IMR-90 (cell line): ENCODE results near the gene SSX2IP. TPM values are rescaled to one million over a fixed set of nuclear protein-coding genes. Genes with fewer than 3 reads are reported as not detected.

Source experiments
- ATAC-seq: fragments of 200-7000 bp; cut with Tn5 transposase; 2 replicates; pipeline ENCODE4 v1.9.1; 2020; ENCODE audit warnings: low read depth, mild to moderate bottlenecking, moderate library complexity
- BruUV-seq: library from RNA; stranded (reverse); fragments of 400-500 nt; replicated peaks from 2 replicates; lab custom pipeline; 2021; lab: Mats Ljungman, UMichigan
- CTCF ChIA-PET: fragments of 300-600 bp; formaldehyde crosslinking; extraction: SDS; loops from one replicate; lab custom pipeline; 2021; ENCODE audit warnings: antibody characterized with exemption; lab: Yijun Ruan, JAX
- POLR2A ChIA-PET: fragments of 300-600 bp; sonication (Branson Sonifier 250); formaldehyde crosslinking; loops from one replicate; lab custom pipeline; 2022; ENCODE audit warnings: antibody characterized with exemption; ENCODE audit not compliant: unreplicated experiment; lab: Charles Lee
- DNase-seq: peaks from one replicate; pipeline ENCODE4 v3.0.0; 2013
- H2AFZ ChIP-seq: replicated peaks from 2 replicates; pipeline ENCODE3; 2013; ENCODE audit warnings: low read length, mild to moderate bottlenecking; ENCODE audit not compliant: poor library complexity
- H2AK5ac ChIP-seq: 2 replicates; pipeline ENCODE4 v1.6.1; 2013; ENCODE audit warnings: low read depth, low read length, inconsistent platforms
- H2AK9ac ChIP-seq: replicated peaks from 2 replicates; pipeline ENCODE3; 2013; ENCODE audit warnings: mild to moderate bottlenecking, low read depth, low read length, moderate library complexity; ENCODE audit not compliant: poor library complexity
- H2BK120ac ChIP-seq: 2 replicates; pipeline ENCODE4 v1.6.1; 2013; ENCODE audit warnings: low read depth, low read length, inconsistent platforms
- H2BK15ac ChIP-seq: 3 replicates; pipeline ENCODE4 v1.6.1; 2013; ENCODE audit warnings: low read depth, low read length, inconsistent platforms
- H2BK20ac ChIP-seq: 2 replicates; pipeline ENCODE4 v1.6.1; 2013; ENCODE audit warnings: low read depth, mild to moderate bottlenecking, inconsistent platforms, low read length, moderate library complexity
- H2BK5ac ChIP-seq: 2 replicates; pipeline ENCODE4 v1.6.1; 2013; ENCODE audit warnings: mild to moderate bottlenecking, low read depth, low read length, inconsistent platforms; ENCODE audit not compliant: poor library complexity, severe bottlenecking
- H3K14ac ChIP-seq: replicated peaks from 2 replicates; pipeline ENCODE4 v1.6.1; 2013; ENCODE audit warnings: low read depth, low read length, inconsistent platforms
- H3K18ac ChIP-seq: 2 replicates; pipeline ENCODE4 v1.6.1; 2013; ENCODE audit warnings: low read depth, low read length, control low read depth
- H3K23ac ChIP-seq: 2 replicates; pipeline ENCODE4 v1.6.1; 2013; ENCODE audit warnings: low read depth, low read length, inconsistent platforms
- H3K27ac ChIP-seq: 2 replicates; pipeline ENCODE4 v1.5.1; 2013; ENCODE audit warnings: mild to moderate bottlenecking, control low read depth, low read length; ENCODE audit not compliant: insufficient read depth
- H3K27me3 ChIP-seq: 2 replicates; pipeline ENCODE4 v1.6.1; 2013; ENCODE audit warnings: low read length; ENCODE audit not compliant: control insufficient read depth, insufficient read depth
- H3K36me3 ChIP-seq: 2 replicates; pipeline ENCODE4 v1.6.1; 2013; ENCODE audit warnings: low read length, mixed read lengths; ENCODE audit not compliant: control insufficient read depth, insufficient read depth
- H3K4ac ChIP-seq: 2 replicates; pipeline ENCODE4 v1.6.1; 2013; ENCODE audit warnings: low read depth, low read length, inconsistent platforms
- H3K4me1 ChIP-seq: 2 replicates; pipeline ENCODE4 v1.6.1; 2013; ENCODE audit warnings: low read length, mixed read lengths; ENCODE audit not compliant: control insufficient read depth, insufficient read depth
- H3K4me2 ChIP-seq: 2 replicates; pipeline ENCODE4 v1.6.1; 2013; ENCODE audit warnings: low read depth, mild to moderate bottlenecking, control low read depth, low read length, moderate library complexity
- H3K4me3 ChIP-seq: 2 replicates; pipeline ENCODE4 v1.5.1; 2013; ENCODE audit warnings: low read depth, mild to moderate bottlenecking, control low read depth, low read length, moderate library complexity; ENCODE audit not compliant: insufficient read depth
- H3K56ac ChIP-seq: 2 replicates; pipeline ENCODE4 v1.6.1; 2013; ENCODE audit warnings: low read length, inconsistent platforms; ENCODE audit not compliant: insufficient read depth; ENCODE audit errors: extremely low read depth
- H3K79me1 ChIP-seq, 2 experiments: 2 replicates each; pipeline ENCODE4 v1.6.1; 2013; ENCODE audit warnings: low read length in 2 of 2, inconsistent platforms in 1 of 2, low read depth in 1 of 2
- H3K9ac ChIP-seq: 2 replicates; pipeline ENCODE4 v1.6.1; 2013; ENCODE audit warnings: low read depth, low read length, control low read depth
- H3K9me1 ChIP-seq: 2 replicates; pipeline ENCODE4 v1.6.1; 2013; ENCODE audit warnings: low read length, inconsistent platforms; ENCODE audit not compliant: insufficient read depth
- H3K9me3 ChIP-seq: 2 replicates; pipeline ENCODE4 v1.6.1; 2013; ENCODE audit warnings: low read length; ENCODE audit not compliant: control insufficient read depth, insufficient read depth
- H4K20me1 ChIP-seq: 2 replicates; pipeline ENCODE4 v1.6.1; 2013; ENCODE audit warnings: low read length, inconsistent platforms; ENCODE audit not compliant: insufficient read depth
- H4K5ac ChIP-seq: 2 replicates; pipeline ENCODE4 v1.6.1; 2013; ENCODE audit warnings: mild to moderate bottlenecking, low read depth, low read length, control low read depth
- H4K8ac ChIP-seq, 2 experiments: 2 replicates each; pipeline ENCODE4 v1.6.1; 2013; ENCODE audit warnings: low read depth in 2 of 2, low read length in 2 of 2, control low read depth in 1 of 2, inconsistent platforms in 1 of 2
- H4K91ac ChIP-seq: 2 replicates; pipeline ENCODE4 v1.6.1; 2013; ENCODE audit warnings: low read depth, low read length, inconsistent platforms; ENCODE audit not compliant: insufficient read depth
- BHLHE40 ChIP-seq: fragments of 150-350 bp; IDR thresholded peaks from 2 replicates; pipeline ENCODE4 v1.6.1; 2016; ENCODE audit warnings: mild to moderate bottlenecking, low read depth, low read length
- CEBPB ChIP-seq: IDR thresholded peaks from 2 replicates; pipeline ENCODE4 v1.6.1; 2012; ENCODE audit warnings: low read depth, low read length, improper control_type of control experiment
- CHD1 ChIP-seq: IDR thresholded peaks from 2 replicates; pipeline ENCODE4 v1.6.1; 2012; ENCODE audit warnings: low read depth, low read length, improper control_type of control experiment
- ELK1 ChIP-seq: fragments of 150-350 bp; IDR thresholded peaks from 2 replicates; pipeline ENCODE4 v1.6.1; 2016; ENCODE audit warnings: low read depth, mild to moderate bottlenecking, low read length, moderate library complexity, borderline replicate concordance
- FOS ChIP-seq: fragments of 150-350 bp; IDR thresholded peaks from 2 replicates; pipeline ENCODE4 v1.6.1; 2016; ENCODE audit warnings: low read depth, low read length
- MAFK ChIP-seq: IDR thresholded peaks from 2 replicates; pipeline ENCODE4 v1.6.1; 2012; ENCODE audit warnings: low read depth, low read length, improper control_type of control experiment
- MAZ ChIP-seq: IDR thresholded peaks from 2 replicates; pipeline ENCODE4 v1.6.1; 2012; ENCODE audit warnings: low read depth, mild to moderate bottlenecking, low read length, improper control_type of control experiment, moderate library complexity, borderline replicate concordance
- MXI1 ChIP-seq: IDR thresholded peaks from 2 replicates; pipeline ENCODE4 v1.6.1; 2012; ENCODE audit warnings: low read depth, mild to moderate bottlenecking, low read length, moderate library complexity, borderline replicate concordance
- NFE2L2 ChIP-seq: fragments of 150-350 bp; IDR thresholded peaks from 2 replicates; pipeline ENCODE4 v1.6.1; 2016; ENCODE audit warnings: low read depth, mild to moderate bottlenecking, low read length
- POLR2A ChIP-seq: IDR thresholded peaks from 2 replicates; pipeline ENCODE4 v1.6.1; 2012; ENCODE audit warnings: mild to moderate bottlenecking, low read depth, low read length
- RAD21 ChIP-seq: IDR thresholded peaks from 2 replicates; pipeline ENCODE4 v1.6.1; 2012; ENCODE audit warnings: low read length, improper control_type of control experiment
- RCOR1 ChIP-seq: IDR thresholded peaks from 2 replicates; pipeline ENCODE4 v1.6.1; 2012; ENCODE audit warnings: mild to moderate bottlenecking, low read length, improper control_type of control experiment; ENCODE audit not compliant: insufficient replicate concordance
- RFX5 ChIP-seq: IDR thresholded peaks from 2 replicates; pipeline ENCODE4 v1.8.0; 2012; ENCODE audit warnings: low read depth, mild to moderate bottlenecking, low read length, moderate library complexity
- SMC3 ChIP-seq: fragments of 150-350 bp; IDR thresholded peaks from 2 replicates; pipeline ENCODE4 v1.6.1; 2016; ENCODE audit warnings: low read depth, mild to moderate bottlenecking, antibody characterized with exemption, low read length, moderate library complexity
- WGBS, 2 experiments: methylation state at CpG; one replicate each; pipeline versions ENCODE4 v1.1.5 to v1.1.7; 2013; ENCODE audit warnings: missing lambda C conversion rate in 2 of 2; ENCODE audit not compliant: insufficient read length in 1 of 2; ENCODE audit errors: extremely low coverage in 2 of 2; 5-methylcytosine and 5-hydroxymethylcytosine counted together
- dilution Hi-C: fragments of 300-500 bp; cut with HindIII; formaldehyde crosslinking; loops from one replicate; pipeline ENCODE4 v1.14.3; 2018; ENCODE audit warnings: low sequenced_read_pairs; ENCODE audit not compliant: unreplicated experiment
- in situ Hi-C: fragments of 300-500 bp; cut with MboI; formaldehyde crosslinking; loops from 3 replicates; pipeline ENCODE4 v1.14.3; 2019; ENCODE audit warnings: low sequenced_read_pairs, inconsistent platforms, mixed read lengths
- intact Hi-C: fragments of 100-400 bp; cut with micrococcal nuclease; formaldehyde crosslinking; loops from 2 replicates; pipeline ENCODE4 v1.10.0; 2022
- polyA plus RNA-seq, 3 experiments: library from polyadenylated mRNA; depleted of rRNA; stranded (reverse); fragments of >200 nt; gene quantifications; 2 replicates each; pipeline ENCODE4 v1.2.3, GENCODE V29; 2012; ENCODE audit warnings: low replicate concordance in 1 of 3
- total RNA-seq: library from RNA; depleted of rRNA; stranded (reverse); fragments of >200 nt; gene quantifications from 2 replicates; pipeline ENCODE4 v1.2.3, GENCODE V29; 2012
- TF ChIP-seq, protein P1 (sequence below): conservative IDR thresholded peaks from 2 replicates; pipeline ENCODE4 v1.5.1; 2012; ENCODE audit warnings: mild to moderate bottlenecking, low read depth, low read length, improper control_type of control experiment
- TF ChIP-seq, protein P2 (sequence below): fragments of 150-350 bp; IDR thresholded peaks from 2 replicates; pipeline ENCODE4 v1.6.1; 2017; ENCODE audit warnings: mild to moderate bottlenecking, antibody characterized with exemption, low read length, low read depth

SSX2IP gene
- total and polyA plus RNA-seq, 2 of the 4 experiments (the other 2 are of a cell fraction), result 7.7 to 13.4 TPM

DNA sequence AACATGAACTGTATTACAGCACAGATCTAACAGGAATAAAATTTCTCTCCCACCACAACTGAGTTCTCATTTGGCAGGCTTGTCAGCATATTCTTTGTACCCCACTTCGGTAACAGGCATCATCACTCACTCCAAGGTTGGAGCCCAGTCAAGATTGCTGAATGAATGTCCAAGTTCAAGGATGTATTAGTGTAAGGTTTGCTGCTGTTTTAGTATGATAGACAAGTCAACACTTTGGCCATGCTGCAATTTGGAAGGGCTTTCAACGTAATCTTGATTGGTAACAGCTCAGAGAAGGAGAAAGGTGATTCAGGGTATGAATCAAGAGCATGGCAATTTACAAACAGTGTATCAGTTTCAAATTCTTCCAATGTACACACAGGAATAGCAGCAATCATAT lies 6.8 kb downstream of the SSX2IP start:
- Histone ChIP-seq H2BK20ac (no peak overlapping the region), H2AK5ac (no peak overlapping the region), H4K20me1 (peaks cover 3% of the 10 kb centered on the region), H3K4me2 (no peak overlapping the region), H3K4me1 (peaks cover 2% of the 10 kb centered on the region), H3K9ac (no peak overlapping the region), H4K5ac (no peak overlapping the region), H3K9me3 (no peaks in the 10 kb centered on the region), H3K27ac (no peak overlapping the region), H3K9me1 (peaks cover 6% of the 10 kb centered on the region; the same call in 1 of the 2 replicates), H2AFZ (no peak overlapping the region), H3K18ac (no peak overlapping the region), H2BK5ac (no peak overlapping the region), H3K27me3 (no peaks in the 10 kb centered on the region), H3K4ac (no peak overlapping the region), H4K91ac (no peak overlapping the region), H2BK15ac (no peak overlapping the region), H3K79me1 (peaks cover 18 to 23% of the 10 kb centered on the region in 2 experiments; a peak in 3 of 4 replicates), H3K4me3 (no peak overlapping the region), H2AK9ac (no peak overlapping the region), H3K14ac (no peak overlapping the region), H2BK120ac (no peak overlapping the region), H3K36me3 (peaks cover 1% of the 10 kb centered on the region; the same call in 1 of the 2 replicates), H3K23ac (no peak overlapping the region; the same call in 1 of the 2 replicates), H3K56ac (no peak overlapping the region), H4K8ac (no peak overlapping the region)
- ChIA-PET CTCF (no interaction called here), POLR2A (no interaction called here)
- TF ChIP-seq MXI1 (no peak), RFX5 (no peak), RAD21 (no peak), CHD1 (no peak), MAZ (no peak), MAFK (no peak), ELK1 (no peak), BHLHE40 (no peak), POLR2A (no peak), RCOR1 (no peak), SMC3 (no peak), NFE2L2 (no peak), FOS (no peak), CEBPB (no peak)
- TF ChIP-seq, protein P1, sequence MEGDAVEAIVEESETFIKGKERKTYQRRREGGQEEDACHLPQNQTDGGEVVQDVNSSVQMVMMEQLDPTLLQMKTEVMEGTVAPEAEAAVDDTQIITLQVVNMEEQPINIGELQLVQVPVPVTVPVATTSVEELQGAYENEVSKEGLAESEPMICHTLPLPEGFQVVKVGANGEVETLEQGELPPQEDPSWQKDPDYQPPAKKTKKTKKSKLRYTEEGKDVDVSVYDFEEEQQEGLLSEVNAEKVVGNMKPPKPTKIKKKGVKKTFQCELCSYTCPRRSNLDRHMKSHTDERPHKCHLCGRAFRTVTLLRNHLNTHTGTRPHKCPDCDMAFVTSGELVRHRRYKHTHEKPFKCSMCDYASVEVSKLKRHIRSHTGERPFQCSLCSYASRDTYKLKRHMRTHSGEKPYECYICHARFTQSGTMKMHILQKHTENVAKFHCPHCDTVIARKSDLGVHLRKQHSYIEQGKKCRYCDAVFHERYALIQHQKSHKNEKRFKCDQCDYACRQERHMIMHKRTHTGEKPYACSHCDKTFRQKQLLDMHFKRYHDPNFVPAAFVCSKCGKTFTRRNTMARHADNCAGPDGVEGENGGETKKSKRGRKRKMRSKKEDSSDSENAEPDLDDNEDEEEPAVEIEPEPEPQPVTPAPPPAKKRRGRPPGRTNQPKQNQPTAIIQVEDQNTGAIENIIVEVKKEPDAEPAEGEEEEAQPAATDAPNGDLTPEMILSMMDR, result no peak
- TF ChIP-seq, protein P2, sequence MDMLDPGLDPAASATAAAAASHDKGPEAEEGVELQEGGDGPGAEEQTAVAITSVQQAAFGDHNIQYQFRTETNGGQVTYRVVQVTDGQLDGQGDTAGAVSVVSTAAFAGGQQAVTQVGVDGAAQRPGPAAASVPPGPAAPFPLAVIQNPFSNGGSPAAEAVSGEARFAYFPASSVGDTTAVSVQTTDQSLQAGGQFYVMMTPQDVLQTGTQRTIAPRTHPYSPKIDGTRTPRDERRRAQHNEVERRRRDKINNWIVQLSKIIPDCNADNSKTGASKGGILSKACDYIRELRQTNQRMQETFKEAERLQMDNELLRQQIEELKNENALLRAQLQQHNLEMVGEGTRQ, result no peak
- in situ Hi-C loops (no loop called here), intact Hi-C loops (no loop called here), dilution Hi-C loops (no loop called here)
- DNase-seq, result no peak
- WGBS, 2 experiments, result no CpG with 5 or more reads among the region's 2 CpGs
- BruUV-seq, result no TSS peak
- no peak for ATAC-seq
